Stomach (tissue), 9 donors: ENCODE results near the gene ILK. TPM values are rescaled to one million over a fixed set of nuclear protein-coding genes. Genes with fewer than 3 reads are reported as not detected.

Experiments
- DNase-seq, 2 donors: peaks; one replicate each; pipeline versions ENCODE4 v3.0.0 to v3.0.0-alpha.2; 2013 to 2019
- H3K27ac ChIP-seq, 5 donors: fragments of 200-600 bp in 4 of 5; sonication (generic) in 4 of 5; one replicate each; pipeline ENCODE4 v1.5.1; 2013 to 2019; ENCODE audit warnings: mild to moderate bottlenecking in 1 of 5, moderate library complexity in 1 of 5
- H3K27me3 ChIP-seq, 3 donors: fragments of 200-600 bp; sonication (generic); one replicate each; pipeline ENCODE4 v1.5.1; 2017 to 2019; ENCODE audit warnings: mixed run types in 1 of 3
- H3K36me3 ChIP-seq, 4 donors: fragments of 200-600 bp; sonication (generic); 1 replicate in 3 of 4; 2 replicates in 1 of 4; pipeline ENCODE4 v1.5.1; 2016 to 2019
- H3K4me1 ChIP-seq, 4 donors: fragments of 200-600 bp; sonication (generic); one replicate each; pipeline ENCODE4 v1.5.1; 2016 to 2019
- H3K4me3 ChIP-seq, 4 donors: fragments of 200-600 bp; sonication (generic) in 3 of 4; one replicate each; pipeline ENCODE4 v1.5.1; 2016 to 2019; ENCODE audit warnings: mild to moderate bottlenecking in 1 of 4
- H3K9me3 ChIP-seq, 4 donors: fragments of 200-600 bp; sonication (generic); one replicate each; pipeline ENCODE4 v1.5.1; 2016 to 2019
- CTCF ChIP-seq, 7 experiments: fragments of 450-650 bp in 4 of 7; fragments of 200-600 bp in 3 of 7; sonication (generic) in 3 of 7; IDR thresholded peaks; one replicate each; pipeline ENCODE4 v1.5.1; 2016 to 2019; ENCODE audit warnings: antibody characterized with exemption in 7 of 7, control low read depth in 2 of 7, mild to moderate bottlenecking in 1 of 7
- EP300 ChIP-seq: sonication (generic); formaldehyde crosslinking; IDR thresholded peaks from one replicate; pipeline ENCODE4 v1.6.1; 2017; ENCODE audit warnings: antibody characterized with exemption
- POLR2A ChIP-seq, 4 donors: fragments of 450-650 bp; IDR thresholded peaks; one replicate each; pipeline ENCODE4 v1.6.1; 2016; ENCODE audit warnings: antibody characterized with exemption in 4 of 4, control low read depth in 2 of 4, mild to moderate bottlenecking in 1 of 4, moderate library complexity in 1 of 4
- POLR2AphosphoS5 ChIP-seq, 3 donors: sonication (generic); formaldehyde crosslinking; IDR thresholded peaks; one replicate each; pipeline ENCODE4 v1.6.1; 2016; ENCODE audit warnings: antibody characterized with exemption in 3 of 3
- WGBS, 5 donors: extraction: QIAGEN DNeasy Blood & Tissue Kit in 3 of 5; methylation state at CpG; one replicate each; pipeline versions ENCODE4 v1.1.5 to v1.1.7; 2013 to 2018; 5-methylcytosine and 5-hydroxymethylcytosine counted together
- intact Hi-C: fragments of 100-400 bp; cut with DNase I; formaldehyde crosslinking; loops from one replicate; pipeline ENCODE4 v1.15.1; 2023; ENCODE audit warnings: low total_unique reads
- polyA plus RNA-seq, 3 donors: library from polyadenylated mRNA; stranded (reverse); fragments of 200-250 nt; gene quantifications; one replicate each; pipeline ENCODE4 v1.2.3, GENCODE V29; 2013
- total RNA-seq, 5 donors: library from RNA; depleted of rRNA; stranded (reverse); fragments of >200 nt; gene quantifications; one replicate each; pipeline versions ENCODE4 v1.1.0 to v1.2.3, GENCODE V29; 2014 to 2016
- donor health status: healthy with polysubstance abuse.
- donor health status: Bipolar disorder and iron deficiency.
- donor health status: healthy.

ILK gene
- total and polyA plus RNA-seq, 8 donors = 60.0 to 308 (median 124) TPM

GRCh38 chr11:6599449-6599848, 4.1 kb upstream of the ILK start:
- peaks cover 33 to 70% (median 61%) of the 10 kb centered on the region in 4 donors for H3K36me3 ChIP-seq
- DNase-seq = no peak
- no peaks in the 10 kb centered on the region for H3K27me3 ChIP-seq
- 67 to 88% (median 76%) methylated on average over 1 of the region's 1 CpG for WGBS, 5 donors
- H3K27ac ChIP-seq = peak overlapping the region in 1 of 5 donors; percentile 75
- peaks cover 13 to 79% (median 56%) of the 10 kb centered on the region in 4 donors for H3K4me1 ChIP-seq
- no peak for TF ChIP-seq POLR2A (IDR thresholded peaks at IDR 0.05)
- no peak for TF ChIP-seq POLR2AphosphoS5 (IDR thresholded peaks at IDR 0.05)
- no peak for TF ChIP-seq EP300
- TF ChIP-seq CTCF (IDR thresholded peaks at IDR 0.05) = no peak
- no peak overlapping the region for H3K4me3 ChIP-seq
- no peaks in the 10 kb centered on the region for H3K9me3 ChIP-seq
- intact Hi-C loops = no loop called here

GRCh38 chr11:6599881-6600390, 3.6 kb upstream of the ILK start:
- no peaks in the 10 kb centered on the region for H3K27me3 ChIP-seq
- 81 to 88% (median 87%) methylated on average over 2 of the region's 2 CpGs for whole genome bisulfite sequencing, 5 donors
- no peak for TF ChIP-seq EP300
- no peak for TF ChIP-seq CTCF (IDR thresholded peaks at IDR 0.05)
- no peak for TF ChIP-seq POLR2A (IDR thresholded peaks at IDR 0.05)
- no peak for TF ChIP-seq POLR2AphosphoS5 (IDR thresholded peaks at IDR 0.05)
- intact Hi-C loops = loop anchor here (10.0 kb wide), 1 partner anchor 85 kb away; the partner anchor contains the start of gene MRPL17
- no peak overlapping the region for H3K27ac ChIP-seq
- H3K4me1 ChIP-seq = peaks cover 17 to 82% (median 60%) of the 10 kb centered on the region in 4 donors
- peaks cover 33 to 66% (median 57%) of the 10 kb centered on the region in 4 donors for H3K36me3 ChIP-seq
- no peak overlapping the region for H3K4me3 ChIP-seq
- H3K9me3 ChIP-seq = no peaks in the 10 kb centered on the region
- DNase-seq = no peak

GRCh38 chr11:6601041-6601461, 2.5 kb upstream of the ILK start:
- WGBS, 5 donors = 95 to 100% (median 97%) methylated on average over 6 to 13 of the region's 13 CpGs
- no peak overlapping the region for H3K27ac ChIP-seq
- H3K36me3 ChIP-seq = peaks cover 33 to 58% (median 51%) of the 10 kb centered on the region in 4 donors
- H3K27me3 ChIP-seq = no peaks in the 10 kb centered on the region
- peaks cover 28 to 85% (median 69%) of the 10 kb centered on the region in 4 donors for H3K4me1 ChIP-seq
- DNase-seq = no peak
- no peak overlapping the region for H3K4me3 ChIP-seq
- TF ChIP-seq POLR2AphosphoS5 (IDR thresholded peaks at IDR 0.05) (no peak), CTCF (IDR thresholded peaks at IDR 0.05) (no peak), POLR2A (IDR thresholded peaks at IDR 0.05) (no peak), EP300 (no peak)
- intact Hi-C loops = loop anchor here (10.0 kb wide), 1 partner anchor 84 kb away; the partner anchor contains the start of gene MRPL17
- H3K9me3 ChIP-seq = no peaks in the 10 kb centered on the region

GRCh38 chr11:6602096-6602940, 1.3 kb upstream of the ILK start:
- Histone ChIP-seq H3K4me1 (peaks cover 41 to 86% (median 76%) of the 10 kb centered on the region in 4 donors), H3K9me3 (no peaks in the 10 kb centered on the region), H3K36me3 (peaks cover 28 to 45% (median 41%) of the 10 kb centered on the region in 4 donors), H3K4me3 (peak overlapping the region; percentile 73 to 96 (median 92)), H3K27me3 (no peaks in the 10 kb centered on the region), H3K27ac (peak overlapping the region in 3 of 5 donors; percentile 99 to 100 (median 99))
- 46 to 54% (median 47%) methylated on average over 7 of the region's 7 CpGs for WGBS, 5 donors
- peak in 1 of 2 donors; percentile 16 for DNase-seq
- intact Hi-C loops = loop anchor here (10.0 kb wide), 1 partner anchor 82 kb away; the partner anchor contains the start of gene MRPL17
- no peak for TF ChIP-seq EP300
- no peak for TF ChIP-seq POLR2AphosphoS5 (IDR thresholded peaks at IDR 0.05)
- TF ChIP-seq CTCF (IDR thresholded peaks at IDR 0.05) = no peak
- no peak for TF ChIP-seq POLR2A (IDR thresholded peaks at IDR 0.05)
